ENCODE results near the gene RGS12. TPM values are rescaled to one million over a fixed set of nuclear protein-coding genes. Genes with fewer than 3 reads are reported as not detected.

Gene RGS12
- total and polyA plus RNA-seq, 2 of the 8 experiments (the other 6 are each of a cell fraction or from before 2014, with no cell fraction given): 6.0 to 16.4 TPM

DNA sequence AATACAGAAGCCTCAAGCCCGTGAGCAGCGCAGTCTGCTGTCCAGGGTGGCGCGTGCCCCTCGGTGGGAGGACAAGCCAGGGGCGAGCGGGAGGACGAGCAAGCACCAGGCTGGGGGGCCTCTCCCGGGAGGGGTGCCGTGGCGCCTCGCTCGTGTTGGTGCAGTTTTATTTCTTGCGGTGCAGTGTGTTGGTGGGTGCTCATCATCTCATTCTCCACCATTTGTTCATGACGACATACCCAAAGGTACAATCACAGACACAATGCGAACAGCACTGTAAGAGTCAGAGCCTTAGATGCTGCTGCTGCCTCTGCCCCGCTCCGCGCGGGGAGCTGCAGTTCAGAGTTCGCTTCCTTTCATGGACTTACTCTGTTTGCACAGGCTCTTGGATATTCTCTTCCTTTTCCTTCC, 30.3 kb downstream of the RGS12 start:
- Histone ChIP-seq H3K4ac (replicated peaks; ENCODE audit: insufficient read length, low read depth, low read length) (no peak overlapping the region), H2BK15ac (ENCODE audit: low read length) (no peak overlapping the region), H2BK20ac (ENCODE audit: low read length) (no peak overlapping the region), H3K9ac (replicated peaks in 1 of 4; ENCODE audit: extremely low read depth in 1 of 4, low read depth in 3 of 4, low read length in 3 of 4) (no peak overlapping the region), H3K4me3 (ENCODE audit: extremely low read depth in 1 of 4, insufficient read depth in 2 of 4, low read depth in 3 of 4, low read length in 4 of 4) (no peak overlapping the region), H2AK5ac (ENCODE audit: low read depth, low read length) (no peak overlapping the region; the same call in 1 of the 2 replicates), H4K20me1 (replicated peaks in 1 of 2; ENCODE audit: control insufficient read depth in 1 of 2, insufficient read depth in 2 of 2, low read length in 2 of 2) (peaks cover 2 to 6% of the 10 kb centered on the region in 2 experiments), H3K56ac (replicated peaks; ENCODE audit: insufficient read length, low read depth, low read length) (no peak overlapping the region), H2AFZ (ENCODE audit: low read length) (no peak overlapping the region), H3K18ac (ENCODE audit: extremely low read depth, low read length) (no peak overlapping the region), H3K27ac (ENCODE audit: low read depth, low read length) (no peak overlapping the region), H3K27me3 (replicated peaks in 1 of 4; ENCODE audit: control insufficient read depth in 3 of 4, extremely low read depth in 1 of 4, insufficient read depth in 3 of 4, low read length in 3 of 4) (no peaks in the 10 kb centered on the region), H3K14ac (ENCODE audit: insufficient read length) (no peak overlapping the region), H3K23ac (ENCODE audit: insufficient read length) (no peak overlapping the region), H4K5ac (ENCODE audit: insufficient read length, low read depth, low read length) (no peak overlapping the region), H3K79me2 (ENCODE audit: control insufficient read depth in 1 of 2, insufficient read depth in 2 of 2, low read length in 2 of 2) (no peaks in the 10 kb centered on the region), H3K79me1 (ENCODE audit: low read depth, low read length) (peaks cover 5% of the 10 kb centered on the region), H3K23me2 (ENCODE audit: low read depth, low read length) (no peaks in the 10 kb centered on the region; the same call in 1 of the 2 replicates), H3K36me3 (ENCODE audit: control insufficient read depth in 2 of 4, insufficient read depth in 4 of 4, low read length in 3 of 4) (no peaks in the 10 kb centered on the region), H4K91ac (replicated peaks; ENCODE audit: insufficient read length, low read length) (no peak overlapping the region), H3K4me2 (ENCODE audit: insufficient read depth in 1 of 2, low read depth in 2 of 2, low read length in 2 of 2) (no peak overlapping the region), H4K8ac (ENCODE audit: extremely low read depth, insufficient read depth, low read length) (no peak overlapping the region), H2BK5ac (ENCODE audit: low read depth, low read length) (no peak overlapping the region), H3K9me3 (ENCODE audit: insufficient read depth in 2 of 2, low read depth in 1 of 2, low read length in 1 of 2) (no peaks in the 10 kb centered on the region), H2BK12ac (ENCODE audit: low read depth, low read length) (no peak overlapping the region), H2BK120ac (replicated peaks; ENCODE audit: low read depth, low read length) (no peak overlapping the region), H3K4me1 (replicated peaks in 1 of 4; ENCODE audit: control insufficient read depth in 3 of 4, insufficient read depth in 4 of 4, low read length in 3 of 4) (peaks cover 0 to 11% (median 5%) of the 10 kb centered on the region in 4 experiments; a peak in 4 of 7 replicates)
- CTCF ChIA-PET (ENCODE audit: partially characterized antibody): interaction anchor here (1.0 to 11.1 kb wide), 15 partner anchors 9 to 375 kb away, joined by 3 to 124 read pairs (median 4); partner anchors contain the start of genes HGFAC and MSANTD1
- POLR2A ChIA-PET (ENCODE audit: partially characterized antibody): interaction anchor here (0.6 to 1.3 kb wide), 2 partner anchors 47 to 61 kb away, joined by 3 read pairs; no protein-coding TSS in a partner anchor
- FAIRE-seq (no peak), DNase-seq (ENCODE audit: low read depth in 1 of 2, low spot score in 2 of 2) (no peak)
- whole genome bisulfite sequencing, 2 experiments (ENCODE audit: extremely low coverage in 1 of 2, insufficient coverage in 1 of 2, insufficient read length in 1 of 2, insufficient replicate concordance in 2 of 2, low coverage in 1 of 2, low lambda C conversion rate in 2 of 2, missing lambda C conversion rate in 1 of 2): 93% methylated on average over 21 of the region's 21 CpGs; no CpG with 5 or more reads in 1 of the 2 experiments
- TF ChIP-seq HDAC6 (IDR thresholded peaks at IDR 0.05; ENCODE audit: low read depth, low read length) (no peak), SP2 (IDR thresholded peaks at IDR 0.05; ENCODE audit: low read length) (no peak), YY1 (IDR thresholded peaks at IDR 0.05; ENCODE audit: low read depth, low read length) (no peak), ASH2L (IDR thresholded peaks at IDR 0.05; ENCODE audit: low read length) (no peak), CEBPB (IDR thresholded peaks at IDR 0.05; ENCODE audit: low read depth, low read length) (no peak), BACH1 (IDR thresholded peaks at IDR 0.05; ENCODE audit: low read length) (no peak), KDM5A (IDR thresholded peaks at IDR 0.05; ENCODE audit: low read length) (no peak), NANOG (IDR thresholded peaks at IDR 0.05; ENCODE audit: insufficient read depth, low read depth, low read length, poor library complexity, severe bottlenecking) (no peak), SRF (IDR thresholded peaks at IDR 0.05; ENCODE audit: low read depth, low read length) (no peak), POLR2AphosphoS5 (IDR thresholded peaks at IDR 0.05; ENCODE audit: low read depth, low read length) (no peak), SP1 (IDR thresholded peaks at IDR 0.05; ENCODE audit: low read depth, low read length) (no peak)
- TF ChIP-seq, protein P1, sequence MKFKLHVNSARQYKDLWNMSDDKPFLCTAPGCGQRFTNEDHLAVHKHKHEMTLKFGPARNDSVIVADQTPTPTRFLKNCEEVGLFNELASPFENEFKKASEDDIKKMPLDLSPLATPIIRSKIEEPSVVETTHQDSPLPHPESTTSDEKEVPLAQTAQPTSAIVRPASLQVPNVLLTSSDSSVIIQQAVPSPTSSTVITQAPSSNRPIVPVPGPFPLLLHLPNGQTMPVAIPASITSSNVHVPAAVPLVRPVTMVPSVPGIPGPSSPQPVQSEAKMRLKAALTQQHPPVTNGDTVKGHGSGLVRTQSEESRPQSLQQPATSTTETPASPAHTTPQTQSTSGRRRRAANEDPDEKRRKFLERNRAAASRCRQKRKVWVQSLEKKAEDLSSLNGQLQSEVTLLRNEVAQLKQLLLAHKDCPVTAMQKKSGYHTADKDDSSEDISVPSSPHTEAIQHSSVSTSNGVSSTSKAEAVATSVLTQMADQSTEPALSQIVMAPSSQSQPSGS (IDR thresholded peaks at IDR 0.05; ENCODE audit: low read length): no peak
- TF ChIP-seq, protein P2, sequence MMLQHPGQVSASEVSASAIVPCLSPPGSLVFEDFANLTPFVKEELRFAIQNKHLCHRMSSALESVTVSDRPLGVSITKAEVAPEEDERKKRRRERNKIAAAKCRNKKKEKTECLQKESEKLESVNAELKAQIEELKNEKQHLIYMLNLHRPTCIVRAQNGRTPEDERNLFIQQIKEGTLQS (IDR thresholded peaks at IDR 0.05; ENCODE audit: insufficient read depth, low read depth, low read length): no peak

Data from H1 (cell line).